HG03108 (cell line): ENCODE results near the gene TMEM167A.
"Not testable (repeated sequence)": the region's sequence is repeated elsewhere in the genome, so short reads cannot be mapped to it uniquely, and the experiment has no call there.

Experiments used
- ATAC-seq: cut with Tn5 transposase; IDR thresholded peaks from one replicate; pipeline ENCODE4 v1.9.1; 2021; ENCODE audit warnings: moderate library complexity; ENCODE audit not compliant: unreplicated experiment

Gene TMEM167A

GRCh38 chr5:83090169-83090568 is 13.0 kb upstream of the TMEM167A start:
- no peak for ATAC-seq

GRCh38 chr5:83085106-83085505 is 7.9 kb upstream of the TMEM167A start:
- no peak for ATAC-seq

GRCh38 chr5:83084336-83084735 is 7.1 kb upstream of the TMEM167A start:
- no peak for ATAC-seq

- ATAC-seq, result no peak
Observed at GRCh38 chr5:83082750-83083149, 5.6 kb upstream of the TMEM167A start.

- ATAC-seq, result peak; percentile 0
Observed at GRCh38 chr5:83077662-83078261, 568 bp upstream of the TMEM167A start.

- ATAC-seq, result no peak
Observed at GRCh38 chr5:83072966-83073365, 4.2 kb downstream of the TMEM167A start.

- ATAC-seq, result no peak
Observed at GRCh38 chr5:83071286-83072051, 5.7 kb downstream of the TMEM167A start.

- ATAC-seq, result no peak
Observed at GRCh38 chr5:83069096-83069799, 7.9 kb downstream of the TMEM167A start.

- not testable (repeated sequence) for ATAC-seq
Observed at GRCh38 chr5:83067377-83067776, 9.8 kb downstream of the TMEM167A start.

GRCh38 chr5:83066548-83067110 is 10.6 kb downstream of the TMEM167A start:
- ATAC-seq, result no peak

- ATAC-seq, result no peak
Observed at GRCh38 chr5:83059341-83059740, 17.9 kb downstream of the TMEM167A start.

- no peak for ATAC-seq
Observed at GRCh38 chr5:83058726-83059125, 18.5 kb downstream of the TMEM167A start.

GRCh38 chr5:83055166-83055565 is 22.0 kb downstream of the TMEM167A start:
- no peak for ATAC-seq

- no peak for ATAC-seq
Observed at GRCh38 chr5:83050723-83051340, 26.4 kb downstream of the TMEM167A start.

- no peak for ATAC-seq
Observed at GRCh38 chr5:83049370-83049885, 27.8 kb downstream of the TMEM167A start.

- ATAC-seq, result no peak
Observed at GRCh38 chr5:83048811-83049210, 28.4 kb downstream of the TMEM167A start.

- ATAC-seq, result no peak
Observed at GRCh38 chr5:83048277-83048676, 28.9 kb downstream of the TMEM167A start.

- ATAC-seq, result no peak
Observed at GRCh38 chr5:83044926-83045325, 32.3 kb downstream of the TMEM167A start.

GRCh38 chr5:83042507-83042906 is 34.7 kb downstream of the TMEM167A start:
- ATAC-seq, result no peak

GRCh38 chr5:83038924-83039323 is 38.3 kb downstream of the TMEM167A start:
- ATAC-seq, result no peak

GRCh38 chr5:83036991-83037575 is 40.1 kb downstream of the TMEM167A start:
- ATAC-seq, result no peak
